ENCODE measurements around the gene PLBD1. TPM values are rescaled to one million over a fixed set of nuclear protein-coding genes. Genes with fewer than 3 reads are reported as not detected.

Gene PLBD1
- total RNA-seq, 1 experiment from 2014 or later, result 13.8 TPM

GRCh38 chr12:14588571-14588970 is 20.9 kb upstream of the PLBD1 start:
- no peaks in the 10 kb centered on the region for H3K9me3 ChIP-seq (ENCODE audit: insufficient read depth, low read depth)
- no peak overlapping the region for H3K27ac ChIP-seq
- DNase-seq, result no peak
- H3K4me1 ChIP-seq (replicated peaks; ENCODE audit: insufficient read depth), result no peaks in the 10 kb centered on the region
- H3F3A ChIP-seq (ENCODE audit: insufficient read depth, low read depth), result no peaks in the 10 kb centered on the region
- H3K27me3 ChIP-seq (ENCODE audit: insufficient read depth, low read depth), result no peaks in the 10 kb centered on the region
- H3K36me3 ChIP-seq (ENCODE audit: low read depth), result no peaks in the 10 kb centered on the region
- no TSS peak for BruUV-seq (replicated peaks)
- ChIA-PET POLR2A (ENCODE audit: unreplicated experiment) (no interaction called here), CTCF (interaction anchor here (0.6 kb wide), 1 partner anchor 521 kb away, joined by 3 read pairs; no protein-coding TSS in a partner anchor)
- intact Hi-C loops (cut with micrococcal nuclease; ENCODE audit: unreplicated experiment), result no loop called here
- no peak overlapping the region for H3K4me2 ChIP-seq
- H3K9me2 ChIP-seq (ENCODE audit: insufficient read depth), result no peaks in the 10 kb centered on the region
- no peak for TF ChIP-seq EZH2 (IDR thresholded peaks at IDR 0.05; ENCODE audit: low read depth)
- TF ChIP-seq CTCF (conservative IDR thresholded peaks at IDR 0.05), result no peak
- H3K4me3 ChIP-seq, result no peak overlapping the region
- no peaks in the 10 kb centered on the region for H3K79me2 ChIP-seq (ENCODE audit: low read depth)
- no peak overlapping the region for H2AFZ ChIP-seq
- no peaks in the 10 kb centered on the region for H4K20me1 ChIP-seq (ENCODE audit: insufficient read depth)

- Histone ChIP-seq H3K4me1 (replicated peaks; ENCODE audit: insufficient read depth) (no peaks in the 10 kb centered on the region), H3F3A (ENCODE audit: insufficient read depth, low read depth) (no peaks in the 10 kb centered on the region), H3K27ac (no peak overlapping the region), H3K36me3 (ENCODE audit: low read depth) (no peaks in the 10 kb centered on the region), H3K79me2 (ENCODE audit: low read depth) (no peaks in the 10 kb centered on the region), H3K4me2 (no peak overlapping the region), H3K27me3 (ENCODE audit: insufficient read depth, low read depth) (no peaks in the 10 kb centered on the region), H3K9me3 (ENCODE audit: insufficient read depth, low read depth) (no peaks in the 10 kb centered on the region), H2AFZ (no peak overlapping the region), H4K20me1 (ENCODE audit: insufficient read depth) (no peaks in the 10 kb centered on the region), H3K9me2 (ENCODE audit: insufficient read depth) (no peaks in the 10 kb centered on the region; the same call in 1 of the 2 replicates), H3K4me3 (no peak overlapping the region)
- no peak for TF ChIP-seq EZH2 (IDR thresholded peaks at IDR 0.05; ENCODE audit: low read depth)
- no peak for TF ChIP-seq CTCF (conservative IDR thresholded peaks at IDR 0.05)
- ChIA-PET CTCF (no interaction called here), POLR2A (ENCODE audit: unreplicated experiment) (no interaction called here)
- intact Hi-C loops (cut with micrococcal nuclease; ENCODE audit: unreplicated experiment), result no loop called here
- DNase-seq, result no peak
- BruUV-seq (replicated peaks), result no TSS peak
Observed at GRCh38 chr12:14578646-14579045, 11.0 kb upstream of the PLBD1 start.

- no peaks in the 10 kb centered on the region for H4K20me1 ChIP-seq (ENCODE audit: insufficient read depth)
- H3F3A ChIP-seq (ENCODE audit: insufficient read depth, low read depth), result no peaks in the 10 kb centered on the region
- TF ChIP-seq EZH2 (IDR thresholded peaks at IDR 0.05; ENCODE audit: low read depth) (no peak), CTCF (conservative IDR thresholded peaks at IDR 0.05) (no peak)
- CTCF ChIA-PET, result no interaction called here
- no peaks in the 10 kb centered on the region for H3K79me2 ChIP-seq (ENCODE audit: low read depth)
- no peaks in the 10 kb centered on the region for H3K27me3 ChIP-seq (ENCODE audit: insufficient read depth, low read depth)
- no peak overlapping the region for H2AFZ ChIP-seq
- no peak for DNase-seq
- H3K36me3 ChIP-seq (ENCODE audit: low read depth), result no peaks in the 10 kb centered on the region
- POLR2A ChIA-PET (ENCODE audit: unreplicated experiment), result no interaction called here
- no peak overlapping the region for H3K4me3 ChIP-seq
- BruUV-seq (replicated peaks), result no TSS peak
- H3K4me2 ChIP-seq, result no peak overlapping the region
- no peak overlapping the region for H3K27ac ChIP-seq
- no peaks in the 10 kb centered on the region for H3K4me1 ChIP-seq (replicated peaks; ENCODE audit: insufficient read depth)
- no peaks in the 10 kb centered on the region for H3K9me3 ChIP-seq (ENCODE audit: insufficient read depth, low read depth)
- no peaks in the 10 kb centered on the region; the same call in 1 of the 2 replicates for H3K9me2 ChIP-seq (ENCODE audit: insufficient read depth)
- intact Hi-C loops (cut with micrococcal nuclease; ENCODE audit: unreplicated experiment), result no loop called here
Observed at GRCh38 chr12:14577344-14577743, 9.7 kb upstream of the PLBD1 start.
